ENCODE measurements around the gene MRPL36.

GRCh38 chr5:1815881-1816292 is 16.2 kb upstream of the MRPL36 start:
- TF ChIP-seq CTCF (conservative IDR thresholded peaks at IDR 0.05 in 1 of 2, IDR thresholded peaks at IDR 0.05 in 1 of 2; ENCODE audit: extremely low read depth in 1 of 2, insufficient read depth in 1 of 2, low read depth in 1 of 2, low read length in 2 of 2): no peak
- TF ChIP-seq EZH2 (IDR thresholded peaks at IDR 0.05; ENCODE audit: borderline replicate concordance, low read length): no peak
